GM23338 (cell line): Measurements from ENCODE around the gene CORO2A. TPM values are rescaled to one million over a fixed set of nuclear protein-coding genes. Genes with fewer than 3 reads are reported as not detected.

Source experiments
- ATAC-seq: fragments of 200-7000 bp; cut with Tn5 transposase; 3 replicates; pipeline ENCODE4 v1.9.1; 2020
- DNase-seq: peaks from one replicate; pipeline ENCODE4 v3.0.0-alpha.2; 2015; ENCODE audit warnings: low spot score
- H2AFZ ChIP-seq: fragments of 200-600 bp; sonication (generic); 2 replicates; pipeline ENCODE4 v1.8.0; 2016; ENCODE audit warnings: antibody characterized with exemption, mild to moderate bottlenecking, moderate library complexity
- H3F3A ChIP-seq: fragments of 200-600 bp; sonication (generic); replicated peaks from 2 replicates; pipeline ENCODE4 v1.8.0; 2017; ENCODE audit warnings: antibody characterized with exemption, mixed run types, low read depth
- H3K27ac ChIP-seq: fragments of 200-600 bp; sonication (generic); 2 replicates; pipeline ENCODE4 v1.6.1; 2016; ENCODE audit warnings: low read depth
- H3K27me3 ChIP-seq: fragments of 200-600 bp; sonication (generic); 2 replicates; pipeline ENCODE4 v1.8.0; 2016; ENCODE audit warnings: mild to moderate bottlenecking, mixed run types, moderate library complexity; ENCODE audit not compliant: insufficient read depth
- H3K36me3 ChIP-seq: fragments of 200-600 bp; sonication (generic); 2 replicates; pipeline ENCODE4 v1.8.0; 2016; ENCODE audit warnings: mild to moderate bottlenecking; ENCODE audit not compliant: insufficient read depth
- H3K4me1 ChIP-seq: fragments of 200-600 bp; sonication (generic); 2 replicates; pipeline ENCODE4 v1.8.0; 2016; ENCODE audit warnings: mild to moderate bottlenecking, moderate library complexity; ENCODE audit not compliant: insufficient read depth
- H3K4me2 ChIP-seq: fragments of 200-600 bp; sonication (generic); 2 replicates; pipeline ENCODE4 v1.7.1; 2017; ENCODE audit warnings: mixed run types
- H3K4me3 ChIP-seq: fragments of 200-600 bp; sonication (generic); 2 replicates; pipeline ENCODE4 v1.6.1; 2016; ENCODE audit warnings: mixed run types
- H3K79me2 ChIP-seq: fragments of 200-600 bp; sonication (generic); replicated peaks from 2 replicates; pipeline ENCODE4 v1.8.0; 2017; ENCODE audit warnings: mild to moderate bottlenecking; ENCODE audit not compliant: insufficient read depth
- H3K9me2 ChIP-seq: fragments of 200-600 bp; sonication (generic); 2 replicates; pipeline ENCODE4 v1.8.0; 2017; ENCODE audit not compliant: insufficient read depth
- H4K20me1 ChIP-seq: fragments of 200-600 bp; sonication (generic); replicated peaks from 2 replicates; pipeline ENCODE4 v1.8.0; 2017; ENCODE audit warnings: mild to moderate bottlenecking; ENCODE audit not compliant: insufficient read depth
- H3K27ac Mint-ChIP-seq: 2 replicates; pipeline ENCODE4 v1.8.0; 2020; ENCODE audit warnings: inconsistent platforms, mild to moderate bottlenecking, moderate library complexity, mixed read lengths
- H3K27me3 Mint-ChIP-seq: 3 replicates; pipeline ENCODE4 v1.8.0; 2022; ENCODE audit warnings: low read depth, mild to moderate bottlenecking, moderate library complexity, mixed read lengths, inconsistent platforms; ENCODE audit not compliant: insufficient read depth, poor library complexity
- H3K36me3 Mint-ChIP-seq: 3 replicates; pipeline ENCODE4 v1.8.0; 2021; ENCODE audit warnings: low read depth, mild to moderate bottlenecking, inconsistent platforms, moderate library complexity, mixed read lengths
- H3K4me1 Mint-ChIP-seq: 3 replicates; pipeline ENCODE4 v1.8.0; 2020; ENCODE audit warnings: mild to moderate bottlenecking, inconsistent platforms, mixed read lengths
- H3K4me3 Mint-ChIP-seq: 3 replicates; pipeline ENCODE4 v1.8.0; 2021; ENCODE audit warnings: moderate library complexity, mild to moderate bottlenecking, inconsistent platforms, mixed read lengths
- H3K9me3 Mint-ChIP-seq: 3 replicates; pipeline ENCODE4 v1.8.0; 2020; ENCODE audit warnings: moderate library complexity, mild to moderate bottlenecking, inconsistent platforms, mixed read lengths
- CTCF ChIP-seq, 2 experiments: fragments of 200-600 bp in 1 of 2; sonication (generic) in 1 of 2; conservative IDR thresholded peaks; 2 replicates each; pipeline versions ENCODE4 v1.5.1 to v1.6.1; 2016 to 2017; ENCODE audit warnings: antibody characterized with exemption in 2 of 2, low read depth in 2 of 2, mild to moderate bottlenecking in 2 of 2, moderate library complexity in 1 of 2
- EZH2 ChIP-seq: fragments of 200-600 bp; sonication (generic); IDR thresholded peaks from one replicate; pipeline ENCODE4 v1.8.0; 2017; ENCODE audit warnings: antibody characterized with exemption, mild to moderate bottlenecking, low read depth; ENCODE audit not compliant: unreplicated experiment
- EZH2phosphoT487 ChIP-seq: fragments of 200-600 bp; sonication (generic); IDR thresholded peaks from one replicate; pipeline ENCODE4 v1.8.1; 2018; ENCODE audit warnings: antibody characterized with exemption; ENCODE audit not compliant: unreplicated experiment
- POLR2AphosphoS5 ChIP-seq: IDR thresholded peaks from 2 replicates; pipeline ENCODE4 v1.6.1; 2016; ENCODE audit warnings: antibody characterized with exemption, low read depth
- ZNF114 ChIP-seq: fragments of 250-450 bp; sonication (Bioruptor Pico); IDR thresholded peaks from 2 replicates; pipeline ENCODE4 v1.5.0; 2020; ENCODE audit warnings: mild to moderate bottlenecking, moderate library complexity
- ZNF331 ChIP-seq: fragments of 250-450 bp; sonication (Bioruptor Pico); IDR thresholded peaks from 2 replicates; pipeline ENCODE4 v1.5.0; 2020; ENCODE audit warnings: low read depth, mild to moderate bottlenecking, moderate library complexity
- polyA plus RNA-seq: library from polyadenylated mRNA; unstranded; fragments of >200 nt; fragmentation: Nextera tagmentation; extraction: Ambion mirVana; gene quantifications from 2 replicates; pipeline ENCODE4 v1.2.1, GENCODE V29; 2016
- total RNA-seq: library from RNA; depleted of rRNA; stranded (reverse); fragments of >200 nt; shearing (Covaris generic); gene quantifications from 2 replicates; pipeline ENCODE4 v1.2.3, GENCODE V29; 2014
- TF ChIP-seq, protein P1 (sequence below): IDR thresholded peaks from one replicate; pipeline ENCODE4 v1.6.1; 2018; ENCODE audit warnings: antibody characterized with exemption; ENCODE audit not compliant: unreplicated experiment

The CORO2A gene
- total and polyA plus RNA-seq, 2 experiments from 2014 or later = 12.9 to 27.6 TPM

- no peak for TF ChIP-seq EZH2
- TF ChIP-seq POLR2AphosphoS5 = no peak
- TF ChIP-seq ZNF114 = no peak
- no peak for TF ChIP-seq EZH2phosphoT487
These were observed 11.4 kb downstream of the CORO2A start (continued) for GRCh38 chr9:98180996-98181395.

- TF ChIP-seq EZH2 (no peak), ZNF114 (no peak), POLR2AphosphoS5 (no peak), CTCF (conservative IDR thresholded peaks at IDR 0.05; ENCODE audit: low read depth in 2 of 2) (no peak), ZNF331 (no peak)
- TF ChIP-seq, protein P1, sequence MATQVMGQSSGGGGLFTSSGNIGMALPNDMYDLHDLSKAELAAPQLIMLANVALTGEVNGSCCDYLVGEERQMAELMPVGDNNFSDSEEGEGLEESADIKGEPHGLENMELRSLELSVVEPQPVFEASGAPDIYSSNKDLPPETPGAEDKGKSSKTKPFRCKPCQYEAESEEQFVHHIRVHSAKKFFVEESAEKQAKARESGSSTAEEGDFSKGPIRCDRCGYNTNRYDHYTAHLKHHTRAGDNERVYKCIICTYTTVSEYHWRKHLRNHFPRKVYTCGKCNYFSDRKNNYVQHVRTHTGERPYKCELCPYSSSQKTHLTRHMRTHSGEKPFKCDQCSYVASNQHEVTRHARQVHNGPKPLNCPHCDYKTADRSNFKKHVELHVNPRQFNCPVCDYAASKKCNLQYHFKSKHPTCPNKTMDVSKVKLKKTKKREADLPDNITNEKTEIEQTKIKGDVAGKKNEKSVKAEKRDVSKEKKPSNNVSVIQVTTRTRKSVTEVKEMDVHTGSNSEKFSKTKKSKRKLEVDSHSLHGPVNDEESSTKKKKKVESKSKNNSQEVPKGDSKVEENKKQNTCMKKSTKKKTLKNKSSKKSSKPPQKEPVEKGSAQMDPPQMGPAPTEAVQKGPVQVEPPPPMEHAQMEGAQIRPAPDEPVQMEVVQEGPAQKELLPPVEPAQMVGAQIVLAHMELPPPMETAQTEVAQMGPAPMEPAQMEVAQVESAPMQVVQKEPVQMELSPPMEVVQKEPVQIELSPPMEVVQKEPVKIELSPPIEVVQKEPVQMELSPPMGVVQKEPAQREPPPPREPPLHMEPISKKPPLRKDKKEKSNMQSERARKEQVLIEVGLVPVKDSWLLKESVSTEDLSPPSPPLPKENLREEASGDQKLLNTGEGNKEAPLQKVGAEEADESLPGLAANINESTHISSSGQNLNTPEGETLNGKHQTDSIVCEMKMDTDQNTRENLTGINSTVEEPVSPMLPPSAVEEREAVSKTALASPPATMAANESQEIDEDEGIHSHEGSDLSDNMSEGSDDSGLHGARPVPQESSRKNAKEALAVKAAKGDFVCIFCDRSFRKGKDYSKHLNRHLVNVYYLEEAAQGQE = no peak
- peaks cover 16% of the 10 kb centered on the region; the same call in 1 of the 2 replicates for H3K4me1 ChIP-seq
- no peak overlapping the region for H3K27ac ChIP-seq
- no peak overlapping the region for H3K4me3 ChIP-seq
- no peaks in the 10 kb centered on the region for H3K36me3 Mint-ChIP-seq
- H3K9me2 ChIP-seq = no peaks in the 10 kb centered on the region
- peaks cover 3% of the 10 kb centered on the region; the same call in 1 of the 2 replicates for H4K20me1 ChIP-seq
- H3K79me2 ChIP-seq = peaks cover 35% of the 10 kb centered on the region
- no peaks in the 10 kb centered on the region for H3F3A ChIP-seq
- no peaks in the 10 kb centered on the region for H3K9me3 Mint-ChIP-seq
- H3K4me2 ChIP-seq = no peak overlapping the region
- no peak for DNase-seq
- H3K4me1 Mint-ChIP-seq = peaks cover 46% of the 10 kb centered on the region
- H3K4me3 Mint-ChIP-seq = no peak overlapping the region
- no peaks in the 10 kb centered on the region for H3K27me3 ChIP-seq
- no peak for ATAC-seq
- H2AFZ ChIP-seq = no peak overlapping the region
- H3K36me3 ChIP-seq = no peaks in the 10 kb centered on the region; the same call in 1 of the 2 replicates
- peaks cover 10% of the 10 kb centered on the region for H3K27me3 Mint-ChIP-seq
- no peak overlapping the region for H3K27ac Mint-ChIP-seq
These were observed 13.3 kb downstream of the CORO2A start for GRCh38 chr9:98178874-98179850.
